HepG2 (cell line): ENCODE data around the gene CD6. TPM values are rescaled to one million over a fixed set of nuclear protein-coding genes. Genes with fewer than 3 reads are reported as not detected.

Source experiments
- ATAC-seq: fragments of 200-7000 bp; cut with Tn5 transposase; 3 replicates; pipeline ENCODE4 v1.9.1; 2020; ENCODE audit warnings: mild to moderate bottlenecking, moderate library complexity
- BruUV-seq: library from RNA; stranded (reverse); fragments of 400-500 nt; replicated peaks from 2 replicates; lab custom pipeline; 2021; lab: Mats Ljungman, UMichigan
- CTCF ChIA-PET: fragments of 300-600 bp; formaldehyde crosslinking; extraction: SDS; loops from one replicate; lab custom pipeline; 2021; ENCODE audit warnings: low total read pairs, inconsistent platforms, low intra/inter-chr PET ratio; lab: Yijun Ruan, JAX
- POLR2A ChIA-PET: fragments of 350-600 bp; sonication (Branson Sonifier 250); formaldehyde crosslinking; loops from one replicate; lab custom pipeline; 2020; ENCODE audit warnings: antibody characterized with exemption, inconsistent platforms; lab: Yijun Ruan, JAX
- DNase-seq: peaks from one replicate; pipeline ENCODE4 v3.0.0-alpha.2; 2015; ENCODE audit warnings: low spot score
- FAIRE-seq: peaks from 3 replicates; lab custom pipeline; 2011; peaks lifted over from hg19 to GRCh38; lab: Jason Lieb, UNC
- H2AFZ ChIP-seq: one replicate; pipeline ENCODE4 v1.6.1; 2011; ENCODE audit warnings: low read length, inconsistent platforms
- H3K27ac ChIP-seq: fragments of 300-600 bp; 3 replicates; pipeline ENCODE4 v1.8.0; 2011; ENCODE audit warnings: mixed run types, mild to moderate bottlenecking, mixed read lengths, low read length, inconsistent platforms; ENCODE audit not compliant: insufficient read depth; ENCODE audit errors: extremely low read length
- H3K27me3 ChIP-seq, 2 experiments: fragments of 200-600 bp in 1 of 2; 2 replicates in 1 of 2; 3 replicates in 1 of 2; pipeline versions ENCODE4 v1.6.0 to v1.8.0; 2011; ENCODE audit warnings: low read length in 2 of 2, mild to moderate bottlenecking in 2 of 2, moderate library complexity in 2 of 2, inconsistent platforms in 1 of 2; ENCODE audit not compliant: insufficient read depth in 2 of 2, control insufficient read depth in 1 of 2
- H3K36me3 ChIP-seq, 2 experiments: fragments of 200-600 bp in 1 of 2; replicated peaks in 1 of 2; 2 replicates in 1 of 2; 3 replicates in 1 of 2; pipeline versions ENCODE4 v1.5.1 to v1.8.0; 2011; ENCODE audit warnings: low read length in 2 of 2, inconsistent platforms in 1 of 2; ENCODE audit not compliant: insufficient read depth in 2 of 2, control insufficient read depth in 1 of 2
- H3K4me1 ChIP-seq: 2 replicates; pipeline ENCODE4 v1.5.1; 2012; ENCODE audit warnings: low read length, inconsistent platforms; ENCODE audit not compliant: insufficient read depth
- H3K4me2 ChIP-seq: 2 replicates; pipeline ENCODE4 v1.6.0; 2011; ENCODE audit warnings: low read depth, low read length, inconsistent platforms
- H3K4me3 ChIP-seq, 3 experiments: fragments of 200-600 bp in 1 of 3; sonication (generic), shearing (Covaris generic) in 1 of 3; replicated peaks in 1 of 3; 2 replicates each; pipeline ENCODE4 v1.5.1; 2011 to 2016; ENCODE audit warnings: low read length in 3 of 3, inconsistent platforms in 2 of 3, low read depth in 2 of 3, mild to moderate bottlenecking in 2 of 3, control low read depth in 1 of 3, mixed read lengths in 1 of 3; ENCODE audit not compliant: insufficient read depth in 1 of 3
- H3K79me2 ChIP-seq: one replicate; pipeline ENCODE4 v1.6.1; 2011; ENCODE audit warnings: low read length, inconsistent platforms; ENCODE audit not compliant: insufficient read depth
- H3K9ac ChIP-seq: 2 replicates; pipeline ENCODE4 v1.6.0; 2011; ENCODE audit warnings: mild to moderate bottlenecking, low read depth, low read length, inconsistent platforms; ENCODE audit not compliant: insufficient read depth
- H3K9me3 ChIP-seq: 2 replicates; pipeline ENCODE4 v1.5.1; 2012; ENCODE audit warnings: mild to moderate bottlenecking, low read length
- H4K20me1 ChIP-seq: 2 replicates; pipeline ENCODE4 v1.6.0; 2011; ENCODE audit warnings: inconsistent platforms, mild to moderate bottlenecking, low read length, moderate library complexity; ENCODE audit not compliant: insufficient read depth
- AGO2 ChIP-seq: fragments of 200-400 bp; formaldehyde crosslinking; optimal IDR thresholded peaks from 2 replicates; pipeline ENCODE3; 2017; ENCODE audit warnings: mild to moderate bottlenecking, low read depth, low read length, moderate library complexity
- GTF3A ChIP-seq: sonication (generic); formaldehyde crosslinking; conservative IDR thresholded peaks from 2 replicates; pipeline ENCODE4 v1.4.0; 2020; ENCODE audit warnings: mild to moderate bottlenecking, missing genetic modification reagents
- KDM5B ChIP-seq: sonication (generic); formaldehyde crosslinking; IDR thresholded peaks from 2 replicates; pipeline ENCODE4 v1.4.0; 2020; ENCODE audit warnings: missing genetic modification reagents, mild to moderate bottlenecking, borderline replicate concordance
- KLF15 ChIP-seq: sonication (generic); formaldehyde crosslinking; IDR thresholded peaks from 2 replicates; pipeline ENCODE4 v1.8.1; 2023; ENCODE audit warnings: borderline replicate concordance, mild to moderate bottlenecking, inconsistent platforms, missing genetic modification reagents, mixed read lengths
- MBNL3 ChIP-seq: fragments of 250-450 bp; sonication (Bioruptor Pico); conservative IDR thresholded peaks from 2 replicates; pipeline ENCODE4 v1.8.0; 2022; ENCODE audit warnings: mild to moderate bottlenecking, inconsistent platforms
- RFX3 ChIP-seq: IDR thresholded peaks from 2 replicates; pipeline ENCODE4 v1.6.1; 2016; ENCODE audit warnings: missing biosample characterization, missing genetic modification reagents
- SIX4 ChIP-seq: sonication (generic); formaldehyde crosslinking; IDR thresholded peaks from 2 replicates; pipeline ENCODE4 v1.4.0; 2020; ENCODE audit warnings: missing genetic modification reagents
- TCF12 ChIP-seq, 2 experiments: fragments of 450-650 bp in 1 of 2; sonication (generic) in 1 of 2; formaldehyde crosslinking in 1 of 2; IDR thresholded peaks; 2 replicates each; pipeline versions ENCODE4 v1.6.1 to v1.8.0; 2017 to 2022; ENCODE audit warnings: antibody characterized with exemption in 1 of 2, mild to moderate bottlenecking in 1 of 2, missing genetic modification reagents in 1 of 2, moderate library complexity in 1 of 2
- ZFP90 ChIP-seq: sonication (generic); formaldehyde crosslinking; IDR thresholded peaks from 2 replicates; pipeline ENCODE4 v1.8.0; 2022; ENCODE audit warnings: missing genetic modification reagents, mild to moderate bottlenecking, inconsistent platforms, borderline replicate concordance
- ZNF143 ChIP-seq: sonication (generic); formaldehyde crosslinking; IDR thresholded peaks from 2 replicates; pipeline ENCODE4 v1.4.0; 2020; ENCODE audit warnings: missing genetic modification reagents
- ZNF816 ChIP-seq: sonication (generic); formaldehyde crosslinking; IDR thresholded peaks from 2 replicates; pipeline ENCODE4 v1.8.0; 2022; ENCODE audit warnings: missing genetic modification reagents, mild to moderate bottlenecking, borderline replicate concordance
- WGBS: methylation state at CpG from one replicate; pipeline ENCODE4 v1.1.6; 2017; ENCODE audit warnings: low lambda C conversion rate; 5-methylcytosine and 5-hydroxymethylcytosine counted together
- in situ Hi-C: cut with HindIII; loops from 2 replicates; pipeline ENCODE4 v1.10.0; 2017; ENCODE audit warnings: low pct_unique_long_range_greater_than_20kb; ENCODE audit not compliant: extremely low pct_ligation_motif_present
- intact Hi-C: fragments of 100-400 bp; cut with micrococcal nuclease; formaldehyde crosslinking; loops from one replicate; pipeline ENCODE4 v1.10.0; 2022; ENCODE audit not compliant: unreplicated experiment
- polyA plus RNA-seq, 8 experiments: library from polyadenylated mRNA; depleted of rRNA in 3 of 8; stranded (reverse) in 7 of 8; unstranded in 1 of 8; fragments of >200 nt; fragmentation: Illumina TruSeq in 4 of 8; extraction: Trizol in 4 of 8; gene quantifications; 2 replicates each; pipeline versions ENCODE4 v1.2.1 to v1.2.3, GENCODE V29; 2011 to 2016; ENCODE audit warnings: low read depth in 4 of 8, missing spikeins in 1 of 8, mixed read lengths in 1 of 8; ENCODE audit not compliant: insufficient read depth in 1 of 8
- total RNA-seq, 5 experiments: library from RNA; depleted of rRNA; stranded (reverse); fragments of >200 nt; fragmentation: Illumina TruSeq; extraction: Trizol; gene quantifications; 2 replicates each; pipeline ENCODE4 v1.2.3, GENCODE V29; 2016; ENCODE audit warnings: low read depth in 1 of 5
- TF ChIP-seq, protein P1 (sequence below): sonication (generic); formaldehyde crosslinking; IDR thresholded peaks from 2 replicates; pipeline ENCODE4 v1.5.0; 2020; ENCODE audit warnings: mild to moderate bottlenecking, missing genetic modification reagents

The CD6 gene
- total and polyA plus RNA-seq, 2 of the 13 experiments (the other 11 are each of a cell fraction or from before 2014, with no cell fraction given) = not detected

GRCh38 chr11:60937144-60937527 is 34.3 kb upstream of the CD6 start:
- no peak for FAIRE-seq
- ChIA-PET POLR2A (no interaction called here), CTCF (no interaction called here)

GRCh38 chr11:60937811-60938210 is 33.7 kb upstream of the CD6 start:
- ChIA-PET POLR2A (no interaction called here), CTCF (no interaction called here)
- no peaks in the 10 kb centered on the region for H3K79me2 ChIP-seq
- H3K4me2 ChIP-seq = no peak overlapping the region
- no peaks in the 10 kb centered on the region for H3K4me1 ChIP-seq
- intact Hi-C loops = no loop called here
- no peak for FAIRE-seq
- BruUV-seq = no TSS peak
- DNase-seq = no peak
- H3K4me3 ChIP-seq = no peak overlapping the region
- H3K9me3 ChIP-seq = no peaks in the 10 kb centered on the region
- H4K20me1 ChIP-seq = no peaks in the 10 kb centered on the region
- no peak overlapping the region for H3K9ac ChIP-seq
- H3K27me3 ChIP-seq = peaks cover 0 to 2% of the 10 kb centered on the region in 2 experiments; a peak in 2 of 5 replicates
- no peak overlapping the region for H2AFZ ChIP-seq
- no peak overlapping the region for H3K27ac ChIP-seq
- in situ Hi-C loops = no loop called here
- no peak for TF ChIP-seq KLF15 (CRISPR knock-in tag)
- no peak for TF ChIP-seq TCF12 (IDR thresholded peaks at IDR 0.05)
- TF ChIP-seq TCF12 (CRISPR knock-in tag; IDR thresholded peaks at IDR 0.05) = no peak
- no peak for TF ChIP-seq ZFP90 (CRISPR knock-in tag)
- peak; percentile 45 for TF ChIP-seq AGO2
- no peak for TF ChIP-seq KDM5B (CRISPR knock-in tag)
- no peak for TF ChIP-seq ZNF143 (CRISPR knock-in tag)
- TF ChIP-seq, protein P1, sequence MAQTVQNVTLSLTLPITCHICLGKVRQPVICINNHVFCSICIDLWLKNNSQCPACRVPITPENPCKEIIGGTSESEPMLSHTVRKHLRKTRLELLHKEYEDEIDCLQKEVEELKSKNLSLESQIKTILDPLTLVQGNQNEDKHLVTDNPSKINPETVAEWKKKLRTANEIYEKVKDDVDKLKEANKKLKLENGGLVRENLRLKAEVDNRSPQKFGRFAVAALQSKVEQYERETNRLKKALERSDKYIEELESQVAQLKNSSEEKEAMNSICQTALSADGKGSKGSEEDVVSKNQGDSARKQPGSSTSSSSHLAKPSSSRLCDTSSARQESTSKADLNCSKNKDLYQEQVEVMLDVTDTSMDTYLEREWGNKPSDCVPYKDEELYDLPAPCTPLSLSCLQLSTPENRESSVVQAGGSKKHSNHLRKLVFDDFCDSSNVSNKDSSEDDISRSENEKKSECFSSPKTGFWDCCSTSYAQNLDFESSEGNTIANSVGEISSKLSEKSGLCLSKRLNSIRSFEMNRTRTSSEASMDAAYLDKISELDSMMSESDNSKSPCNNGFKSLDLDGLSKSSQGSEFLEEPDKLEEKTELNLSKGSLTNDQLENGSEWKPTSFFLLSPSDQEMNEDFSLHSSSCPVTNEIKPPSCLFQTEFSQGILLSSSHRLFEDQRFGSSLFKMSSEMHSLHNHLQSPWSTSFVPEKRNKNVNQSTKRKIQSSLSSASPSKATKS = no peak
- TF ChIP-seq MBNL3 (CRISPR knock-in tag) = no peak
- no peak for ATAC-seq
- WGBS = 100% methylated on average over 1 of the region's 8 CpGs
- H3K36me3 ChIP-seq = no peaks in the 10 kb centered on the region

More at GRCh38 chr11:60937144-60937527, 34.3 kb upstream of the CD6 start:
- no peaks in the 10 kb centered on the region for H3K4me1 ChIP-seq
- H3K27me3 ChIP-seq = peaks cover 0 to 2% of the 10 kb centered on the region in 2 experiments; a peak in 2 of 5 replicates
- intact Hi-C loops (no loop called here), in situ Hi-C loops (no loop called here)
- no TSS peak for BruUV-seq
- H3K27ac ChIP-seq = no peak overlapping the region
- no peak overlapping the region for H3K4me2 ChIP-seq
- WGBS = 86% methylated on average over 10 of the region's 12 CpGs
- H3K79me2 ChIP-seq = no peaks in the 10 kb centered on the region
- H4K20me1 ChIP-seq = no peaks in the 10 kb centered on the region
- no peak for ATAC-seq
- no peaks in the 10 kb centered on the region for H3K9me3 ChIP-seq
- no peak for TF ChIP-seq ZNF816 (CRISPR knock-in tag)
- no peak for TF ChIP-seq SIX4 (CRISPR knock-in tag)
- TF ChIP-seq RFX3 (CRISPR knock-in tag) = no peak
- TF ChIP-seq GTF3A (CRISPR knock-in tag) = no peak
- H3K4me3 ChIP-seq = no peak overlapping the region
- H3K36me3 ChIP-seq = no peaks in the 10 kb centered on the region
- no peak overlapping the region for H3K9ac ChIP-seq
- H2AFZ ChIP-seq = no peak overlapping the region
- DNase-seq = no peak
